WTC11 (cell line): ENCODE results near the gene TOM1L2. TPM values are rescaled to one million over a fixed set of nuclear protein-coding genes. Genes with fewer than 3 reads are reported as not detected.

Experiments
- ATAC-seq: fragments of 200-7000 bp; cut with Tn5 transposase; 2 replicates; pipeline ENCODE4 v1.10.0; 2021; ENCODE audit warnings: mild to moderate bottlenecking, moderate library complexity
- CTCF ChIA-PET: fragments of 300-600 bp; sonication (Branson Sonifier 250); formaldehyde crosslinking; loops from one replicate; lab custom pipeline; 2021; ENCODE audit warnings: antibody characterized with exemption; lab: Charles Lee
- POLR2A ChIA-PET: fragments of 350-600 bp; sonication (Branson Sonifier 250); formaldehyde crosslinking; loops from one replicate; lab custom pipeline; 2021; ENCODE audit warnings: antibody characterized with exemption; lab: Charles Lee
- DNase-seq: peaks from one replicate; pipeline ENCODE4 v3.0.0; 2021; ENCODE audit warnings: low spot score
- H3K27ac Mint-ChIP-seq: 2 replicates; pipeline ENCODE4 v1.8.0; 2021; ENCODE audit warnings: mixed read lengths
- H3K27me3 Mint-ChIP-seq: 2 replicates; pipeline ENCODE4 v1.8.0; 2021; ENCODE audit warnings: low read depth, mild to moderate bottlenecking, moderate library complexity, mixed read lengths
- H3K36me3 Mint-ChIP-seq: 2 replicates; pipeline ENCODE4 v1.8.0; 2021; ENCODE audit warnings: mixed read lengths
- H3K4me1 Mint-ChIP-seq: 2 replicates; pipeline ENCODE4 v1.8.0; 2022; ENCODE audit warnings: mixed read lengths
- H3K4me3 Mint-ChIP-seq: 2 replicates; pipeline ENCODE4 v1.8.0; 2021; ENCODE audit warnings: mild to moderate bottlenecking, moderate library complexity, mixed read lengths
- H3K9me3 Mint-ChIP-seq: 2 replicates; pipeline ENCODE4 v1.8.0; 2021; ENCODE audit warnings: mixed read lengths
- AR ChIP-seq: fragments of 250-450 bp; sonication (Bioruptor Pico); IDR thresholded peaks from 2 replicates; pipeline ENCODE4 v1.9.0; 2021; ENCODE audit warnings: mild to moderate bottlenecking
- CBFB ChIP-seq: sonication (generic); formaldehyde crosslinking; IDR thresholded peaks from 2 replicates; pipeline ENCODE4 v1.8.1; 2022; ENCODE audit warnings: mild to moderate bottlenecking, low read depth, missing genetic modification reagents
- EMX1 ChIP-seq: fragments of 250-450 bp; sonication (Bioruptor Pico); IDR thresholded peaks from 2 replicates; pipeline ENCODE4 v1.8.0; 2021; ENCODE audit warnings: mild to moderate bottlenecking
- GABPB1 ChIP-seq: sonication (generic); formaldehyde crosslinking; IDR thresholded peaks from 2 replicates; pipeline ENCODE4 v1.8.1; 2023; ENCODE audit warnings: mild to moderate bottlenecking, missing genetic modification reagents
- KAT7 ChIP-seq: sonication (generic); formaldehyde crosslinking; IDR thresholded peaks from 2 replicates; pipeline ENCODE4 v1.8.1; 2023; ENCODE audit warnings: missing genetic modification reagents, mild to moderate bottlenecking, borderline replicate concordance
- RORB ChIP-seq: fragments of 250-450 bp; sonication (Bioruptor Pico); IDR thresholded peaks from 2 replicates; pipeline ENCODE4 v1.9.0; 2021; ENCODE audit warnings: mild to moderate bottlenecking
- STAT6 ChIP-seq: sonication (generic); formaldehyde crosslinking; conservative IDR thresholded peaks from 2 replicates; pipeline ENCODE4 v1.8.1; 2023; ENCODE audit warnings: mild to moderate bottlenecking, low read depth, missing genetic modification reagents, moderate library complexity
- ZNF219 ChIP-seq: sonication (generic); formaldehyde crosslinking; IDR thresholded peaks from 2 replicates; pipeline ENCODE4 v1.8.0; 2023; ENCODE audit warnings: missing genetic modification reagents, mild to moderate bottlenecking, borderline replicate concordance
- ZNF423 ChIP-seq: fragments of 250-450 bp; sonication (Bioruptor Pico); IDR thresholded peaks from 2 replicates; pipeline ENCODE4 v2.1.2; 2022; ENCODE audit warnings: mild to moderate bottlenecking, moderate library complexity
- ZNF512 ChIP-seq: sonication (generic); formaldehyde crosslinking; IDR thresholded peaks from 2 replicates; pipeline ENCODE4 v1.8.1; 2022; ENCODE audit warnings: missing genetic modification reagents, borderline replicate concordance
- total RNA-seq: library from RNA; stranded (reverse); gene quantifications from 3 replicates; pipeline ENCODE4 v1.2.3, GENCODE V29; 2021
- TF ChIP-seq, protein P1 (sequence below): sonication (generic); formaldehyde crosslinking; IDR thresholded peaks from 2 replicates; pipeline ENCODE4 v1.8.0; 2023; ENCODE audit warnings: missing genetic modification reagents
- TF ChIP-seq, protein P2 (sequence below): sonication (generic); formaldehyde crosslinking; IDR thresholded peaks from 2 replicates; pipeline ENCODE4 v1.8.1; 2023; ENCODE audit warnings: mild to moderate bottlenecking, moderate library complexity, missing genetic modification reagents
- TF ChIP-seq, protein P3 (sequence below): sonication (generic); formaldehyde crosslinking; IDR thresholded peaks from 2 replicates; pipeline ENCODE4 v1.8.0; 2023; ENCODE audit warnings: missing genetic modification reagents, mild to moderate bottlenecking, borderline replicate concordance
- TF ChIP-seq, protein P4 (sequence below): sonication (generic); formaldehyde crosslinking; IDR thresholded peaks from 2 replicates; pipeline ENCODE4 v1.8.1; 2022; ENCODE audit warnings: mild to moderate bottlenecking, missing genetic modification reagents, moderate library complexity, borderline replicate concordance

TOM1L2 gene
- total RNA-seq, 1 experiment from 2014 or later: 6.4 TPM

DNA sequence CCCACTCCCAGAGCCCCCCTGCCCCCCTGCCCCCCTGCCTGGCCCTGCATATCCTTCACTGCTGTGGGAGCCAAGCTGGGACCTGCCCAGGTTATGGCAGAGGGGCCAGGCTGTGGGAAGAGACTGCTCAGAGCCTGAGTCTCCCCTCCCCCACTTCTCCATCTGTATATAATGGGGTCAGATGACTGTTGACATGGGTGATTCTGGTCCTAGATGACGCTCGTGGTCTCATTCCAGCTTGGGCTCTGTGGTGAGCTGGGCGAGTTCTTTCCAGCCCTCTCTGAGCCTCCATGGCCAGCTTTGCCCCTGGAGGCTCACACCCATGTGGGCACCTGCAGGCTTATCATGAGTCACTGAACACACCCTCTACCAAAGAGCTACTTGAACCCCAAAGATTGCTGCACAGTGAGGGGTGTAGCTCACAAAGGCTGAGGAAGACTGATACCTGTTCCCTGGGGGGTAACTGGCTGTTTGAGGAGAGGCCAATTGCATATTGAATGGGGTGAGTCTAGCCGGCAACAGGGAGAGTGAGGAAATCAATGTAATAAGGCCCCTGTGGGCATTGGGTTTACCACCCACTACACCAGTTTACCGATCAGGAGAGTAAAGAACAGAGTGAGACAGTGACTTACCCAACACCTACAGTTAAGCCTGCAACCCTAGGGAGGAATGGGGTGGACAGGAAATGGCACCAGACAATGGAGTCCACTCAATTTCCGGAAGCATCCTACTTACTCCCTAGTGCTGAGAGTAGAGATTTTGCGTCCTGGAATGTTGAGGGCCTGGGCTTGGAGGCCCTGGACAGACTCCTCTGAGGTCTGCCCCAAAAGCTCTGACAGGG is 131.2 kb downstream of the TOM1L2 start (continued):
- TF ChIP-seq AR: no peak

DNA sequence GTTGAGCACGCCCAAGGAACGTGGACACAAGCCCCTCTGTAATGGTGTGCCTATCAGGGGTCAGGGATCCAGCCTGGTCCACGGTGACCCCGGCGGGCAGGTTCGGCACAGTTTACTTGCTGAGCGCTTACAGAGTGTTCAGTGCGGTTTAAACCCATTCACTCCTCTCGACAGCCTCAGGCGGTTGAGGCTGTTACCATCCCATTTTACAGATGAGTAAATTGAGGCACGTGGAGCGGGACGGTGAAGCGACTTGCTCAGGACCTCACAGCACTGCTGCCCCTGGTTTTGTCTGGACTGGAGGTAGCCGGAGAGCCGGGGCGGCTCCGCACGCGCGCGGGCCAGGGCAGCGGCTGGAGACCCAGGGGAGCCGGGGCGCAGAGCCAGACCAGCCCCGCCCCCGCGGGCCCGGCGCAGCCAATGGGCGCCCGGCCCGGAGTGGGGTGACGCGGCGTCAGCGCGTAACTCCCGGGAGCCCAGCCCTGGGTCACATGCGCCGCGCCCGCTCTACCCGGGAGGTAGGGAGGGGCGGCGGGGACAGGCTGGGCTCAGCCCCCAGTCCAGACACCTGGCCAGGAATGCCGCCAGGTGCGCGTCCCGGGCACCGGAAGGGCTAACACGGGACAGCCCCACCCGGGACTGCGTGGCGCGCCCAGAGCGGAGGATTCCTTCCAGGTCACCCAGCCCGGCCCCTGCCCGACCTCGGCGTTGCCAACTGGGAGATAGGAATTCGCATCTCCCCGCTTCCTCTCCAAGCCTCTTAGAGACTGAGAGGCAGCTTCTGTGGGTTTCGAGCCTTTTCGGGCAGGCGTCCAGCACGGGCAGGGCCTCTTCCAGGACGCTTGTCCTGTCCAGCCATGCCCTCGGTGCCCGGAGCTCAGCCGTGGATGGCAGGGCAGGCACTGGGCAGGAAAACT is 132.2 kb downstream of the TOM1L2 start:
- ChIA-PET CTCF (interaction anchor here (0.6 to 3.1 kb wide), 7 partner anchors 16 to 919 kb away, joined by 3 to 23 read pairs (median 6); no protein-coding TSS in a partner anchor), POLR2A (interaction anchor here (1.0 to 4.8 kb wide), 5 partner anchors 14 to 30 kb away, joined by 3 to 137 read pairs (median 7); no protein-coding TSS in a partner anchor)
- ATAC-seq: peak; percentile 56
- Mint-ChIP-seq H3K36me3 (peaks cover under 1% of the 10 kb centered on the region; the same call in 1 of the 2 replicates), H3K4me3 (peak overlapping the region; percentile 66), H3K27me3 (no peaks in the 10 kb centered on the region), H3K4me1 (peaks cover 55% of the 10 kb centered on the region), H3K9me3 (no peaks in the 10 kb centered on the region), H3K27ac (peak overlapping the region; percentile 100)
- peak; percentile 88 for DNase-seq
- TF ChIP-seq, protein P1, sequence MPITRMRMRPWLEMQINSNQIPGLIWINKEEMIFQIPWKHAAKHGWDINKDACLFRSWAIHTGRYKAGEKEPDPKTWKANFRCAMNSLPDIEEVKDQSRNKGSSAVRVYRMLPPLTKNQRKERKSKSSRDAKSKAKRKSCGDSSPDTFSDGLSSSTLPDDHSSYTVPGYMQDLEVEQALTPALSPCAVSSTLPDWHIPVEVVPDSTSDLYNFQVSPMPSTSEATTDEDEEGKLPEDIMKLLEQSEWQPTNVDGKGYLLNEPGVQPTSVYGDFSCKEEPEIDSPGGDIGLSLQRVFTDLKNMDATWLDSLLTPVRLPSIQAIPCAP (CRISPR knock-in tag): no peak
- TF ChIP-seq KAT7 (CRISPR knock-in tag) (peak; percentile 61; the same call in 1 of the 2 replicates), STAT6 (CRISPR knock-in tag) (no peak), CBFB (CRISPR knock-in tag) (peak; percentile 28; the same call in 1 of the 2 replicates), EMX1 (CRISPR knock-in tag) (no peak), ZNF512 (CRISPR knock-in tag) (no peak), ZNF219 (CRISPR knock-in tag) (no peak), GABPB1 (CRISPR knock-in tag) (peak; percentile 34), RORB (CRISPR knock-in tag) (no peak), ZNF423 (no peak)
- TF ChIP-seq, protein P2, sequence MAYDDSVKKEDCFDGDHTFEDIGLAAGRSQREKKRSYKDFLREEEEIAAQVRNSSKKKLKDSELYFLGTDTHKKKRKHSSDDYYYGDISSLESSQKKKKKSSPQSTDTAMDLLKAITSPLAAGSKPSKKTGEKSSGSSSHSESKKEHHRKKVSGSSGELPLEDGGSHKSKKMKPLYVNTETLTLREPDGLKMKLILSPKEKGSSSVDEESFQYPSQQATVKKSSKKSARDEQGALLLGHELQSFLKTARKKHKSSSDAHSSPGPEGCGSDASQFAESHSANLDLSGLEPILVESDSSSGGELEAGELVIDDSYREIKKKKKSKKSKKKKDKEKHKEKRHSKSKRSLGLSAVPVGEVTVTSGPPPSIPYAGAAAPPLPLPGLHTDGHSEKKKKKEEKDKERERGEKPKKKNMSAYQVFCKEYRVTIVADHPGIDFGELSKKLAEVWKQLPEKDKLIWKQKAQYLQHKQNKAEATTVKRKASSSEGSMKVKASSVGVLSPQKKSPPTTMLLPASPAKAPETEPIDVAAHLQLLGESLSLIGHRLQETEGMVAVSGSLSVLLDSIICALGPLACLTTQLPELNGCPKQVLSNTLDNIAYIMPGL (CRISPR knock-in tag): no peak
- TF ChIP-seq, protein P3, sequence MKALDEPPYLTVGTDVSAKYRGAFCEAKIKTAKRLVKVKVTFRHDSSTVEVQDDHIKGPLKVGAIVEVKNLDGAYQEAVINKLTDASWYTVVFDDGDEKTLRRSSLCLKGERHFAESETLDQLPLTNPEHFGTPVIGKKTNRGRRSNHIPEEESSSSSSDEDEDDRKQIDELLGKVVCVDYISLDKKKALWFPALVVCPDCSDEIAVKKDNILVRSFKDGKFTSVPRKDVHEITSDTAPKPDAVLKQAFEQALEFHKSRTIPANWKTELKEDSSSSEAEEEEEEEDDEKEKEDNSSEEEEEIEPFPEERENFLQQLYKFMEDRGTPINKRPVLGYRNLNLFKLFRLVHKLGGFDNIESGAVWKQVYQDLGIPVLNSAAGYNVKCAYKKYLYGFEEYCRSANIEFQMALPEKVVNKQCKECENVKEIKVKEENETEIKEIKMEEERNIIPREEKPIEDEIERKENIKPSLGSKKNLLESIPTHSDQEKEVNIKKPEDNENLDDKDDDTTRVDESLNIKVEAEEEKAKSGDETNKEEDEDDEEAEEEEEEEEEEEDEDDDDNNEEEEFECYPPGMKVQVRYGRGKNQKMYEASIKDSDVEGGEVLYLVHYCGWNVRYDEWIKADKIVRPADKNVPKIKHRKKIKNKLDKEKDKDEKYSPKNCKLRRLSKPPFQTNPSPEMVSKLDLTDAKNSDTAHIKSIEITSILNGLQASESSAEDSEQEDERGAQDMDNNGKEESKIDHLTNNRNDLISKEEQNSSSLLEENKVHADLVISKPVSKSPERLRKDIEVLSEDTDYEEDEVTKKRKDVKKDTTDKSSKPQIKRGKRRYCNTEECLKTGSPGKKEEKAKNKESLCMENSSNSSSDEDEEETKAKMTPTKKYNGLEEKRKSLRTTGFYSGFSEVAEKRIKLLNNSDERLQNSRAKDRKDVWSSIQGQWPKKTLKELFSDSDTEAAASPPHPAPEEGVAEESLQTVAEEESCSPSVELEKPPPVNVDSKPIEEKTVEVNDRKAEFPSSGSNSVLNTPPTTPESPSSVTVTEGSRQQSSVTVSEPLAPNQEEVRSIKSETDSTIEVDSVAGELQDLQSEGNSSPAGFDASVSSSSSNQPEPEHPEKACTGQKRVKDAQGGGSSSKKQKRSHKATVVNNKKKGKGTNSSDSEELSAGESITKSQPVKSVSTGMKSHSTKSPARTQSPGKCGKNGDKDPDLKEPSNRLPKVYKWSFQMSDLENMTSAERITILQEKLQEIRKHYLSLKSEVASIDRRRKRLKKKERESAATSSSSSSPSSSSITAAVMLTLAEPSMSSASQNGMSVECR: no peak
- TF ChIP-seq, protein P4, sequence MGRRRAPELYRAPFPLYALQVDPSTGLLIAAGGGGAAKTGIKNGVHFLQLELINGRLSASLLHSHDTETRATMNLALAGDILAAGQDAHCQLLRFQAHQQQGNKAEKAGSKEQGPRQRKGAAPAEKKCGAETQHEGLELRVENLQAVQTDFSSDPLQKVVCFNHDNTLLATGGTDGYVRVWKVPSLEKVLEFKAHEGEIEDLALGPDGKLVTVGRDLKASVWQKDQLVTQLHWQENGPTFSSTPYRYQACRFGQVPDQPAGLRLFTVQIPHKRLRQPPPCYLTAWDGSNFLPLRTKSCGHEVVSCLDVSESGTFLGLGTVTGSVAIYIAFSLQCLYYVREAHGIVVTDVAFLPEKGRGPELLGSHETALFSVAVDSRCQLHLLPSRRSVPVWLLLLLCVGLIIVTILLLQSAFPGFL: no peak
